Small intestine (tissue), 7 donors: ENCODE data around the gene NHS. TPM values are rescaled to one million over a fixed set of nuclear protein-coding genes. Genes with fewer than 3 reads are reported as not detected.

ENCODE experiments used
- DNase-seq, 2 donors: peaks; one replicate each; pipeline versions ENCODE4 v3.0.0 to v3.0.0-alpha.2; 2013
- FAIRE-seq: peaks from 2 replicates; lab custom pipeline; 2012; peaks lifted over from hg19 to GRCh38; lab: Jason Lieb, UNC
- H3K27ac ChIP-seq, 3 donors: one replicate each; pipeline ENCODE4 v1.5.1; 2013; ENCODE audit warnings: low read length in 2 of 3, mild to moderate bottlenecking in 2 of 3, control low read depth in 1 of 3, inconsistent platforms in 1 of 3, low read depth in 1 of 3, moderate library complexity in 1 of 3
- H3K27me3 ChIP-seq, 3 donors: one replicate each; pipeline ENCODE4 v1.6.1; 2013; ENCODE audit warnings: low read length in 3 of 3, inconsistent platforms in 1 of 3; ENCODE audit not compliant: control insufficient read depth in 3 of 3, insufficient read depth in 3 of 3
- H3K36me3 ChIP-seq, 3 donors: one replicate each; pipeline ENCODE4 v1.6.1; 2013; ENCODE audit warnings: low read length in 3 of 3, inconsistent platforms in 1 of 3, low read depth in 1 of 3, mild to moderate bottlenecking in 1 of 3, moderate library complexity in 1 of 3; ENCODE audit not compliant: control insufficient read depth in 3 of 3, insufficient read depth in 2 of 3
- H3K4me1 ChIP-seq, 3 donors: one replicate each; pipeline ENCODE4 v1.6.1; 2013; ENCODE audit warnings: low read length in 2 of 3, inconsistent platforms in 1 of 3, low read depth in 1 of 3, mild to moderate bottlenecking in 1 of 3, moderate library complexity in 1 of 3; ENCODE audit not compliant: control insufficient read depth in 3 of 3, insufficient read depth in 2 of 3
- H3K4me3 ChIP-seq, 3 donors: one replicate each; pipeline ENCODE4 v1.5.1; 2013; ENCODE audit warnings: low read length in 3 of 3, control low read depth in 1 of 3, inconsistent platforms in 1 of 3, low read depth in 1 of 3, mild to moderate bottlenecking in 1 of 3, moderate library complexity in 1 of 3
- H3K9me3 ChIP-seq, 2 donors: one replicate each; pipeline ENCODE4 v1.6.1; 2013; ENCODE audit warnings: low read depth in 1 of 2, low read length in 1 of 2; ENCODE audit not compliant: control insufficient read depth in 2 of 2, insufficient read depth in 1 of 2
- WGBS, 3 donors: extraction: QIAGEN DNeasy Blood & Tissue Kit; methylation state at CpG; one replicate each; pipeline ENCODE4 v1.1.7; 2013; 5-methylcytosine and 5-hydroxymethylcytosine counted together
- polyA plus RNA-seq, 4 donors: library from polyadenylated mRNA; stranded (reverse) in 3 of 4; unstranded in 1 of 4; fragments of 200-250 nt in 3 of 4; fragments of 120-200 nt in 1 of 4; gene quantifications; one replicate each; pipeline versions ENCODE4 v1.2.1 to v1.2.3, GENCODE V29; 2013
- donor health status: healthy with polysubstance abuse.
- donor health status: control.
- donor health status: control.
- donor health status: Bipolar disorder and iron deficiency.
- donor health status: healthy.

NHS gene
- polyA plus RNA-seq, 4 donors = under 0.01 to 5.8 (median 0.79) TPM

DNA sequence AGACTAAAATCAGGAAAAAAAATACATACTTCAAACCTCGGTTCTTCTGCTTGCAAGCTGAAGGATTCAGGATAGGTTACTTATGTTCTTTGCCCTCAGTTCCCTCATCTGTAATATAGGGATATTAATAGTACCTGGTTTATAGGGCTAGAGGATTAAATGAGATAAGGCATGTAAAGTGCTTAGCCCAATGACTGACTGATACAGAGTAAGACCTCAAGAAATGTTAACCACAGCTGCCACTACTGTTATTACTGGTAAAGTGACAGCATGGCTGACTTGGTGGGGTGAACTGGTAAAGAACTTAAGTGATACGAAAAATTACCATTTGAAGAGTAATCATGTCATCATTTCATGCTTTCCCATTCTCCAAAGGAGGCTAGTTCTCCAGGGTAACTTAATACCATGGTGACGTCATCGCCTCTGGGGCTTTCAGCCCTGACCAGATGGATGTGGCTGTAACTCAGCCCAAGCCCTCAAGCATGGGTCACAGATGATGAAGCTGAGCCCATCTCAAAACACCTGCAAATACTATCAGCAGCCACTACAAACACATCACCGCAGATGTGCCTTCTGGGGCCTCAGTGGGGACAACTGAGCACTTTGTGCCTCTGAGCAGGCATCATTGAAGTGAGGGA, 317.8 kb downstream of the NHS start:
- Histone ChIP-seq H3K4me1 (peaks cover 0 to 6% (median 0%) of the 10 kb centered on the region in 3 donors), H3K27ac (no peak overlapping the region), H3K9me3 (no peaks in the 10 kb centered on the region), H3K4me3 (no peak overlapping the region), H3K36me3 (peaks cover 0 to 8% (median 0%) of the 10 kb centered on the region in 3 donors), H3K27me3 (no peaks in the 10 kb centered on the region)
- 62 to 83% (median 72%) methylated on average over 5 of the region's 5 CpGs for WGBS, 3 donors
- FAIRE-seq (no peak), DNase-seq (no peak)

DNA sequence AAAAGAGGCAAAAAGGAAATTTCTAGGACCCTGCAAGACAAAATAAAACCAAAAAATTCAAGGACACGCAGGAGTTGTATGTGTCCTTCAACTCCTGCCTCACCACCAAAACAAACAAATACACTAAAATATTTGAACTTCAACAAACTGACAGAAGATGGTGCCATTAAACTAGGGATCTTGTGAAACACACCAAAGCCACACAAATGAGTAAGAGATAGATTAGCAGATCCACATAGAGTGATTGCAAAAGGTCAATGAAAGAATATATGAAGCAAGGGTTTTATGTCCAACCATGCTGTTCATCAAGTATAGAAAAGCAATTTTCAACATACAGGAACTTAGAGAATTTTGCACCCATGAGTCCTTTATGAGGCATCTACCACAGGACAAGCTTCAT, 322.2 kb downstream of the NHS start:
- WGBS, 3 donors = 61 to 75% (median 68%) methylated on average over 1 of the region's 1 CpG
- FAIRE-seq = no peak

DNA sequence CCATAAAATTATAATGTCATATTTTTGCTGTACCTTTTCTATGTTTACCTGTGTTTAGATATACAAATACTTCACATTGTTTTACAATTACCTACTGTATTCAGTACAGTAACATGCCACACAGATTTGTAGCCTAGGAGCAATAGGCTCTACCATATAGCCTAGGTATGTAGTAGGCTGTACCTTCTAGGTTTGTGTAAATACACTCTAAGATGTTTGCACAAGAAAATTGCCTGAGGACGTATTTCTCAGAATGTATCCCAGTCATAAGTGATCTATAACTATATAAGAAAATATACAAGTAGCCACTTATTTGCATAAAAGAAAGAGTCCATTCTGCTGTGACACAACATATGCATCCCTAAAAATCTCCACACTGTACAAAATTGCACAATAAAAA, 326.0 kb downstream of the NHS start:
- WGBS, 3 donors = 57 to 87% (median 82%) methylated on average over 1 of the region's 1 CpG
- H3K27ac ChIP-seq = no peak overlapping the region
- DNase-seq (no peak), FAIRE-seq (no peak)
- H3K4me3 ChIP-seq = no peak overlapping the region
- no peaks in the 10 kb centered on the region for H3K36me3 ChIP-seq
- no peaks in the 10 kb centered on the region for H3K27me3 ChIP-seq
- no peaks in the 10 kb centered on the region for H3K9me3 ChIP-seq
- no peaks in the 10 kb centered on the region for H3K4me1 ChIP-seq

More for the DNA sequence above, 322.2 kb downstream of the NHS start:
- no peaks in the 10 kb centered on the region for H3K27me3 ChIP-seq
- H3K4me1 ChIP-seq = no peaks in the 10 kb centered on the region
- peaks cover 0 to 5% (median 0%) of the 10 kb centered on the region in 3 donors for H3K36me3 ChIP-seq
- no peaks in the 10 kb centered on the region for H3K9me3 ChIP-seq
- no peak overlapping the region for H3K4me3 ChIP-seq
- no peak overlapping the region for H3K27ac ChIP-seq
- peak in 1 of 2 donors; percentile 24 for DNase-seq

DNA sequence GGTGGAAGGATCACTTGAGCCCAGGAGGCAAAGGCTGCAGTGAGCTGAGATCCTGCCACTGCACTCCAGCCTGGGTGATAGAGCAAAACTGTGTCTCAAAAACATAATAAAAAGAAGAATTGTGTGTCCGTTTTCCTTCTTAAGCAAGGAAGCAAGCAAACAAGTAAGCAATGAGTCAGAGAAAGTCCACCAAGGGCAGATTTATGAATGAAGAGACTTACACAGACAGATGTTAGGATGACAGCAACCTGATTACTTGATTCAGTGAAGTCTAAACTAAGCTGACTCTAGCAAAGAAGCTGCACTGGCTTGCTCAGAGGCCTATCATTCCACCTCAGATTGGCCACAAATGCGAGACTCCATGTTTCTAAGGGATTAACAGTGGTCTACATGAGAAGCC, 328.2 kb downstream of the NHS start:
- H3K4me1 ChIP-seq = no peaks in the 10 kb centered on the region
- H3K27me3 ChIP-seq = no peaks in the 10 kb centered on the region
- no peak overlapping the region for H3K27ac ChIP-seq
- WGBS, 3 donors = 55 to 85% (median 82%) methylated on average over 2 of the region's 2 CpGs
- FAIRE-seq = no peak
- H3K36me3 ChIP-seq = no peaks in the 10 kb centered on the region
- no peak overlapping the region for H3K4me3 ChIP-seq
- DNase-seq = no peak
- no peaks in the 10 kb centered on the region for H3K9me3 ChIP-seq

DNA sequence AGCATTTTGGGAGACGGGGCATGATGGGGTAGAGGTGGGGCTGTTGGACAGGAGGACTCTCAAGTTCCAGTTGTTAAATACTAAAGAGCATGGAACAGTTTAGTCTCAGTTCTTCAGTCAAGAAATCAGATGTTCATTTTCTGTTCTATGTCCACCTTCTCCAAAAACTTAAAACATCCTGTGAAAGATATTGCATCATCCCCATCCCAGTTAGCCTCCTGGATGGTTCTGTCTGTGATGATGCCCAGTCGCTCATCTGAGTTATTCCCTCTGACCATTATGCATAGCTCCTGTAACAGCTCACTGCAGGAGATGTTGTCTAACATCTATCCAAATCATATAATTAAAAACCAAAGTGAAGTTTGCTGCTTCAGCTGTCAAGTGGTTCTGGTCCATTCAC, 330.2 kb downstream of the NHS start:
- H3K4me3 ChIP-seq = no peak overlapping the region
- no peaks in the 10 kb centered on the region for H3K9me3 ChIP-seq
- WGBS, 3 donors = 78 to 91% (median 91%) methylated on average over 2 of the region's 2 CpGs
- no peaks in the 10 kb centered on the region for H3K27me3 ChIP-seq
- no peak for DNase-seq
- FAIRE-seq = no peak
- H3K36me3 ChIP-seq = no peaks in the 10 kb centered on the region
- H3K4me1 ChIP-seq = no peaks in the 10 kb centered on the region
- no peak overlapping the region for H3K27ac ChIP-seq

DNA sequence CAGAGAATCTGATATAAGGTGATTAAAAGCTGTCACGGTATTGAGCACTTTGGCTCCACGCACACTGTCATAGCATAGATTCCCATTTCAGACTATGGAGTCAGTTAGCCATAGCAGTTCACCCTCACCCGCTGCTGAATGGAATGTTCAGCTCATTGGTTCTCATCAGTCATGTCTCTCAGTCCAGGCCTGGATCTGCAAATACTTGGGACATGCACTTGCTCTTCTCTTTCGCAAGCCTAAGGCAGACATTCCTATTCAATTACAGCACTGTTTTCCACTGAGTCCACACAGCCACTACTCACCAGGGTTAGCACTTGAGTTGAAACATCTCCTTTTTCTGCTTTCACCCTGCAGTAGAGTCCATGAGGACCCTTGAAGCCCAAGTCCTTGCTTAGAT, 331.7 kb downstream of the NHS start:
- H3K27me3 ChIP-seq = no peaks in the 10 kb centered on the region
- 81 to 96% (median 92%) methylated on average over 4 of the region's 4 CpGs for WGBS, 3 donors
- no peak overlapping the region for H3K4me3 ChIP-seq
- FAIRE-seq (no peak), DNase-seq (no peak)
- no peaks in the 10 kb centered on the region for H3K9me3 ChIP-seq
- H3K4me1 ChIP-seq = no peaks in the 10 kb centered on the region
- H3K27ac ChIP-seq = no peak overlapping the region
- no peaks in the 10 kb centered on the region for H3K36me3 ChIP-seq

DNA sequence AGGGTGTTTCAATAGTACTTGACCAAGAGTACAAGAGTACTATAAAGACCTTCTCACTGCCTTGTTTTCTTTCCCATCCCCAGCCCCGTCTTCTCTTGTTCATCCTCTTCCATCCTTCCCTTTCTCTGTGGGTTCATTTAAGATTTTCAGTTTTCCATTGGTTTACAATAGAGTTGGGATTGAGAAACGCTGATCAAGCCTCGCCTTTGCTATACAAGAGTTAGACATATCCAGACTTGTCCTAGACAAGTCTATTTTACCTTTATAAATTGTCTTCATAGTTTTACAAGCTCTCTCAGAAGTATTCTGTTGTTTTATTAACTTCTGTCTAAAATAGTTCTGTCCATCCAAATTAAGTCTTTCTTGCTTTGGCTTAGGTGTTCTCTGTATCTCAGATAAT, 332.7 kb downstream of the NHS start:
- Histone ChIP-seq H3K9me3 (no peaks in the 10 kb centered on the region), H3K4me1 (no peaks in the 10 kb centered on the region), H3K27me3 (no peaks in the 10 kb centered on the region), H3K27ac (no peak overlapping the region), H3K36me3 (no peaks in the 10 kb centered on the region), H3K4me3 (no peak overlapping the region)
- WGBS, 3 donors = 82 to 96% (median 85%) methylated on average over 3 of the region's 3 CpGs
- DNase-seq (no peak), FAIRE-seq (no peak)

DNA sequence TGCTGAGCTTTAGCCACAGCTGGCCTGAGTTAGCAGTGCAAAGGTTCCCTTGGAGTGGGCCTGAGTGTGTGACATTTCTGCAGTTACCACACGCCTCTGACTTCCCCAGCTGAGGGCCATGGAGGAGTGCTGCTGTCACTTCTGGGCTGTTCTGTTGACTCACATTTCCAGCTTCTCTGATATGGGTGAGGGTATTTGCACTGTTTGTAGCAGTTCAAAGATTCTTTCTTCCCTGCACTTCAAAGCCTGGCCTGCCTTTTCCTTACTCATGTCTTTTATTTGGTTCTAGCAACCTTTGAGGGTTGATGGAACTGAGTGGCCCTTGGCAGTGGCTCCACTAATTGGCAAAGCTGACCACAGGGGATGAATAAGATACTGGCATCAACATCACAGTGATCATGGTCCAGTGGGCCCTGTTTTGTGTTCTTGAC, 335.9 kb downstream of the NHS start:
- FAIRE-seq = no peak
- no peak overlapping the region for H3K4me3 ChIP-seq
- WGBS, 3 donors = 53 to 88% (median 70%) methylated on average over 1 of the region's 1 CpG
- H3K9me3 ChIP-seq = no peaks in the 10 kb centered on the region
- no peaks in the 10 kb centered on the region for H3K27me3 ChIP-seq
- DNase-seq = peak in 1 of 2 donors; percentile 3
- H3K4me1 ChIP-seq = no peaks in the 10 kb centered on the region
- no peaks in the 10 kb centered on the region for H3K36me3 ChIP-seq
- no peak overlapping the region for H3K27ac ChIP-seq

DNA sequence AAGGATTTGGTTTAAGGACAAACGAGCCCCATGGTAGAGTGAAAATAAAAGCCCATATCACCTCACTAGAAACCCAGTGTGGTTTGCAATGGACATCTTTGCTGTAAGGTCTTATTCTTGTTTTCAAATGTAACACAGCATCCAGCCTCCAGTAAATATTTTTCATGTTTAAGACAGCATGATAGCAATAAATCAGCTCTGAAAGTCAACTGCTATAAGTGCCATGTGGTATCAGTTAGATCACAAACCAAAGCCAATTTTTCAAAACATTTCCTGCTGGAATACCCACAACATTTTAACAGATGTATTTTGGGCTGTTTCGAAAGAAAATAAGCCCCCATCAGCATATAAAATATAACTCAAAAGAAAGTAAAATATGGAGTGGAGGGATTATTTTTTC, 338.3 kb downstream of the NHS start:
- DNase-seq (no peak), FAIRE-seq (no peak)
- Histone ChIP-seq H3K27me3 (no peaks in the 10 kb centered on the region), H3K4me3 (no peak overlapping the region), H3K36me3 (no peaks in the 10 kb centered on the region), H3K4me1 (no peaks in the 10 kb centered on the region), H3K9me3 (no peaks in the 10 kb centered on the region), H3K27ac (no peak overlapping the region)
- WGBS, 3 donors = 51 to 71% (median 56%) methylated on average over 2 of the region's 2 CpGs
